GM21619 (cell line): ENCODE results near the gene DGUOK.

ENCODE experiments used
- ATAC-seq: cut with Tn5 transposase; IDR thresholded peaks from one replicate; pipeline ENCODE4 v1.9.1; 2021; ENCODE audit not compliant: unreplicated experiment

The DGUOK gene

GRCh38 chr2:73946215-73946614 is 19.5 kb downstream of the DGUOK start:
- no peak for ATAC-seq

DNA sequence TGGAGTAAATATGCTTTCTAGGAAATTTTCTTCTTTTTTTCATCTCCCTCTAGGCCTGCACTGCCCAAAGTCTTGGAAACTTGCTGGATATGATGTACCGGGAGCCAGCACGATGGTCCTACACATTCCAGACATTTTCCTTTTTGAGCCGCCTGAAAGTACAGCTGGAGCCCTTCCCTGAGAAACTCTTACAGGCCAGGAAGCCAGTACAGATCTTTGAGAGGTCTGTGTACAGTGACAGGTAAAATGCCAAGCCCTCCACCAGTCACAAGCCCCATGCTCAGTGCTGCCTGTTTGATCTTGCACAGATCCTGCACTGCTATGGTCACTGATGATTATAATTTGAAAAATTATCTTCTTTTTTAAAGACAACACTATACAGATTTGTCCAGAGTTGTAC is 20.0 kb downstream of the DGUOK start:
- no peak for ATAC-seq

DNA sequence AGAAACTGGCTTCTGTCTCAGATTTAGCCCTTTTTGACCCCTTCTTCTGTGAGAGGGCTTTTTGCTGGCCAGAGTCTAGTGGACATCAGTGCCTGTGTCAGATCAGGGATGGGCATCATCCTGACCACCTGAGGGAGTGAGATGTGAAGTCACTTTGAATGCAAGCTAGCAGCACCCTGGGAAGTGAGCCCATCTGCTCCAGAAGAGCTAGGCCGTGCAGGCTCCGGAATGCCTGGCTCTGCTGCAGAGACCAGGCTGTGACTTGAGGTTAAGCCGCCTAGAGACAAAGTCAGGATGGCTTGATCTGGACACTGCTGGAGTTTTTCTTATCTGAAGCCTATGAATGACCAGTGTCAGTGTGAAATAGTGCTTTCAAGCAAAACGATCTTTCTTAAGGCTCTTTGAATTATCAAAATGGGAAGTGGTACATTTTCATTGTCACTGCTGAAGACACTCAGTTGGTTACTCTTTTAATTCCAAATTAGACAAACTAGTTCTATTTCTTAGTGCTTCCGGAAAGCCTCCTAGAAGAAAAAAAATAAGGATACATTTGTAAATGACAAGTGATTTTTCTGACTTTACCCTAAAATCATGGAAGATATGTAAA is 20.8 kb downstream of the DGUOK start:
- ATAC-seq = no peak

DNA sequence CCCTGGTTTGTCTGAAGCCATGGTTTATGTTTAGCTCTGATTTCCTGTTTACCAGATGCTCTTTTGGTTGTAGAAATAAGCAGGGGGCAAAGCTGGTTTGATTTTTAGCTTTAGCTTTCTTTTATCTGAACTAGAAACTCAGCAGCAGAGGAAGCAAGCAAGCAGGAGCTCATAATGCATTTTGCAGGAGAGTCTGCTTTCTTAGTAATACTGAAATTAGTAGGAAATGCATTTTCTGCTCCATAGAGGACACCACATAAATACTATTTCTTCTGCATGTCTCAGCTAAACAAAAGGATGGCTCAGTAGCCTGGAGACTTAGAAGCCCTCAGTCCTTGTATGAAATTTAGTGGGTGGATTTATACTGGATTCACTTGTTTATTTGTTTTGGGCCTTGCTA is 23.1 kb downstream of the DGUOK start:
- ATAC-seq = no peak

DNA sequence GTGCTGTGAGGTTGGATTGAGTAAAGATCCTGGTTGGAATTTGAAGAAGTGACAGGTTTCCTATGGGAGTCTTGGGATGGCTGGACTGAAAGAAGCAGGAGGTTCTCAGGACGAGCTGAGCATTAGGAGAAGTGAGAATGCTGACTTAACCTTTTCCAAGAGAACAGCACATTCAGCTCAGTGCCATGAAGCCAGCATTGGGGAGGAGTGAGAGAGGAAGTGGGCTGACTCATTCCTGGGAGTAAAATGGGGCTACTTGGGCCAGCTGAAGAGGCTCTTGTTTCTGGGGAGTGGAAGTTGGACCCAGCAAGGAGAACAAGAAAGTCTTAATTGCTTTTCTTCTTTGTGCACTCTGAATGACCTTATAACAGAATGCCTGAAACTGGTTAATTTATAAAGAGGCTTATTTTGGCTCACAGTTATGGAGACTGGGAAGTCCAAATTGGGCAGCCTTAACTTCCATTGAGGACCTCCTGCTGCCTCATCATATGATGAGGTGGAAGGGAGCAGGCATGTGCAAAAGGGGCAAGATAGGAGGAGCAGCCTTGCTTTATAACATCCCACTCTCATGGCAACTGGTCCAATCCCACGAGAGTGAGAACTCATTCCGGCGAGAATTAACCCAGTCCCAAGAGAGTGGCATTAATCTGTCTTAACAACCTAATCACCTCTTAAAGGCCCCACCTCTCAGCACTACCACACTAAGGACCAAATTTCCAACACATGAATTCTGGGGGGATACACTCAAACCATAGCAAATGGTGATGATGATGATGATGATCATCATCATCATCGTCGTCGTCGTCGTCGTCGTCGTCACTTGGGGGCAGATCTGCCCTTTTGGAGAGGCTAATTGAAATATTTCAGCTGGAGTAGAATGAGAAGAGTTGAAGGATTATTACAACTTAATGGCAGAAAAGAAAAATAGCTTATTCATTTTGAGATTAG is 26.1 kb downstream of the DGUOK start:
- no peak for ATAC-seq

- no peak for ATAC-seq
These were observed 29.7 kb downstream of the DGUOK start for GRCh38 chr2:73956218-73956865.

DNA sequence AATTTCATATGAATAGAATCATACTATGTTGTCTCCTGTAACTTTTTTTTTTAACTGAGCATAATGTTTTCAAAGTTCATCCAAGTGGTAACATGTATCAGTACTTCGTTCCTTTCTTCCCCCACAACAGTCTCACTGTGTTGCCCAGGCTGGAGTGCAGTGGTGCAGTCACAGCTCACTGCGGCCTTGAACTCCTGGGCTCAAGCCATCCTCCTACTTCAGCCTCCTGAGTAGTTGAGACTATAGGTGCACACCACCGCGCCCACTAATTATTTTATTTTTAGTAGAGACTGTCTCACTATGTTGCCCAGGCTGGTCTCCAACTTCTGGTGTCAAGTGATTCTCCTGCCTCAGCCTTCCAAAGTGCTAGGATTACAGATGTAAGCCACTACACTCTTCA is 34.6 kb downstream of the DGUOK start:
- no peak for ATAC-seq

DNA sequence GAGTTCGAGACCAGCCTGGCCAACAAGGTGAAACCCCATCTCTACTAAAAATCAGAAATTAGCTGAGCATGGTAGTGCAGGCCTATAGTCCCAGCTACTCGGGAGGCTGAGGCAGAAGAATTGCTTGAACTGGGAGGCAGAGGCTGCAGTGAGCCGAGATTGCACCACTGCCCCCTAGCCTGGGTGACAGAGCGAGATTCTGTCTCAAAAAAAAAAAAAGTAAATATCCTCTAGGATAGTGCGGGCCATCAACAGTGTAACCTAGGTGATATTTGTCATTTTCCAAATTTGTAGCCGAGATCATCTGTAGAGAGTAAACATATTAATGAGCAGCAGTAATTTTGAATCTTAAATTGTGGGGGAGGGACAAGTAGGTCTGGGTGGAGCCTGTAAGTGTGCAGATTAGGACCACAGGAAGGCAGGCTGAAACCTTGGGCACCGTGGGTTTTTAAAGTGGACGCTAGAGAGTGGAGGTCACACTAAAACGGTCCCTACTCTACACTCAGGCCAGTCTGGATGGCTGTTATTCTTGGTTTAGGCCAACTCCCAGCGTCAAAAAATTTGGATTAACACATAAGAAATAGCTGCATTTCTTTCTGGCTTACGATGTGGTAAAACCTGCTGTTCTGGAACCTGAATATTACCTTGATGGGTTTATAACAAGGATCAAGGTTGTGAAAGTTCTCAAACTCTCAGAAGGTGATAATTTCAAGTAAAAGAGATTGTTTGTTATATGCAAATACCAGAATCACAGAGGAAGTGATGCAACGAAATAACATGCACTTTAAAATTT is 35.3 kb downstream of the DGUOK start:
- no peak for ATAC-seq

DNA sequence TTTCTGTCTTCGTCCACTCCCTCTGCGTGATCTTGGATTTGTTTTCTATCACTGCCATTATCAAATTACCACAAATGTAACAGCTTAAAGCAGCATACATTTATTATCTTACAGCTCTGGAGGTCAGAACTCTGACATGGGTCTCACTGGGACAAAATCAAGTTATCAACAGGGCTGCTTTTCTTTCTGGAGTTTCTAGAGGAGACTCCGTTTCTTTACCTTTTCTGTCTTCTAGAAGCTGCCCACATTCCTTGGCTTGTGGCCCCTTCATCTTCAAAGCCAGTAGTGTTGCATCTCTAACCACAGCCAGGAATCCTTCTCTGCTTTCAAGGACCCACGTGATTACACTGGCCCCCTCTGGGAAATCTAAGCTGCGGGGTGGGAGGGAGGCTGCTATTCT is 36.1 kb downstream of the DGUOK start:
- ATAC-seq = no peak

GRCh38 chr2:73963385-73964120 is 36.9 kb downstream of the DGUOK start:
- no peak for ATAC-seq

- no peak for ATAC-seq
These were observed 37.5 kb downstream of the DGUOK start for GRCh38 chr2:73964223-73964622.

- no peak for ATAC-seq
These were observed 38.4 kb downstream of the DGUOK start for GRCh38 chr2:73965053-73965452.

DNA sequence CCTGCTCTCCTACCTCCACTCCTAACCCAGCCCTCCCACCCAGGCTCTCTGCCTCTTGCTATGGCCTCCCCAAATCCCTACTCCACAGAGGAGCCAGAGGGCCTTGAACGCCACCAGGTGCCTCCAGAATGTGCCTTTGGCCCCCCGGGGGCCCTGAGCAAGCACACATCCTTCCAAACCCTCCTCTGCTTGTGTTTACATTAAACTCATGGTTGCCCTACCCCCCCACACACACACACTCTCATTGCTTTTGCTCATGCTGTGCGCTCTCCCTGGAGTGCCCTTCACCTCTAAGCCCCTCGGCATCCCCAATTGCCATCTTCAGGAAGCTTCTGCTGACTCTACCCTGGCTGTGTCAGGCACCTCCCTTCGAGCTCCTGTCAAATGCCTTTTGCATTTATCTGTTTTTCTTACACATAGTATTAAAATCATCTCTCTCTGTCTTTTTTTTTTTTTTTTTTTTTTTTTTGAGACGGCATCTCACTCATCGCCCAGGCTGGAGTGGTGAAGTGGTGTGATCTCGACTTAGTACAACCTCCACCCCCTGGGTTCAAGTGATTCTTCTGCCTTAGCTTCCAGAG is 41.8 kb downstream of the DGUOK start:
- no peak for ATAC-seq

- no peak for ATAC-seq
These were observed 42.7 kb downstream of the DGUOK start for GRCh38 chr2:73969356-73969755.

GRCh38 chr2:73970141-73970803 is 43.6 kb downstream of the DGUOK start:
- ATAC-seq = no peak

GRCh38 chr2:73970850-73971471 is 44.3 kb downstream of the DGUOK start:
- ATAC-seq = peak; percentile 76

- no peak for ATAC-seq
These were observed 45.0 kb downstream of the DGUOK start for GRCh38 chr2:73971722-73972121.

- no peak for ATAC-seq
These were observed 46.2 kb downstream of the DGUOK start for GRCh38 chr2:73972846-73973245.

- ATAC-seq = no peak
These were observed 49.1 kb downstream of the DGUOK start for GRCh38 chr2:73975731-73976130.
